Upper lobe of right lung (tissue), 1 donor: Measurements from ENCODE around the gene DGKK. TPM values are rescaled to one million over a fixed set of nuclear protein-coding genes. Genes with fewer than 3 reads are reported as not detected.
A peak's percentile ranks its signal among the peaks of the same experiment; 100 is the strongest.

ENCODE experiments used
- ATAC-seq: fragments of 200-7000 bp; cut with Tn5 transposase; one replicate; pipeline ENCODE4 v1.9.1; 2020; ENCODE audit warnings: mild to moderate bottlenecking, moderate library complexity
- DNase-seq: peaks from one replicate; pipeline ENCODE4 v3.0.0-alpha.2; 2020
- H3K27ac ChIP-seq: fragments of 200-600 bp; one replicate; pipeline ENCODE4 v1.8.0; 2022
- H3K27me3 ChIP-seq: fragments of 200-600 bp; one replicate; pipeline ENCODE4 v1.8.0; 2022; ENCODE audit warnings: mild to moderate bottlenecking
- H3K36me3 ChIP-seq: fragments of 200-600 bp; one replicate; pipeline ENCODE4 v1.8.0; 2022
- H3K4me1 ChIP-seq: fragments of 200-600 bp; one replicate; pipeline ENCODE4 v1.8.0; 2022
- H3K4me3 ChIP-seq: fragments of 200-600 bp; one replicate; pipeline ENCODE4 v1.8.0; 2022; ENCODE audit warnings: mild to moderate bottlenecking
- H3K9me3 ChIP-seq: fragments of 200-600 bp; one replicate; pipeline ENCODE4 v1.8.0; 2022
- intact Hi-C: fragments of 100-400 bp; cut with DNase I; formaldehyde crosslinking; loops from one replicate; pipeline ENCODE4 v1.11.0; 2022
- long read RNA-seq: library from polyadenylated mRNA; unstranded; transcript quantifications from one replicate; pipeline ENCODE4 v2.0.0, GENCODE V29; 2021
- total RNA-seq: library from RNA; stranded (reverse); fragmentation: NEBNext Ultra II Directional; extraction: Animal tissue kit (Norgen Biotek cat#: 25700); gene quantifications from one replicate; pipeline ENCODE4 v1.2.1, GENCODE V29; 2021
- TF ChIP-seq, protein P1 (sequence below): fragments of 200-600 bp; IDR thresholded peaks from one replicate; pipeline ENCODE4 v1.8.0; 2022; ENCODE audit warnings: antibody characterized with exemption
- donor health status: DM: no; HTN: yes; CAD: no; lungs with severe emphysema.

DGKK gene, protein sequence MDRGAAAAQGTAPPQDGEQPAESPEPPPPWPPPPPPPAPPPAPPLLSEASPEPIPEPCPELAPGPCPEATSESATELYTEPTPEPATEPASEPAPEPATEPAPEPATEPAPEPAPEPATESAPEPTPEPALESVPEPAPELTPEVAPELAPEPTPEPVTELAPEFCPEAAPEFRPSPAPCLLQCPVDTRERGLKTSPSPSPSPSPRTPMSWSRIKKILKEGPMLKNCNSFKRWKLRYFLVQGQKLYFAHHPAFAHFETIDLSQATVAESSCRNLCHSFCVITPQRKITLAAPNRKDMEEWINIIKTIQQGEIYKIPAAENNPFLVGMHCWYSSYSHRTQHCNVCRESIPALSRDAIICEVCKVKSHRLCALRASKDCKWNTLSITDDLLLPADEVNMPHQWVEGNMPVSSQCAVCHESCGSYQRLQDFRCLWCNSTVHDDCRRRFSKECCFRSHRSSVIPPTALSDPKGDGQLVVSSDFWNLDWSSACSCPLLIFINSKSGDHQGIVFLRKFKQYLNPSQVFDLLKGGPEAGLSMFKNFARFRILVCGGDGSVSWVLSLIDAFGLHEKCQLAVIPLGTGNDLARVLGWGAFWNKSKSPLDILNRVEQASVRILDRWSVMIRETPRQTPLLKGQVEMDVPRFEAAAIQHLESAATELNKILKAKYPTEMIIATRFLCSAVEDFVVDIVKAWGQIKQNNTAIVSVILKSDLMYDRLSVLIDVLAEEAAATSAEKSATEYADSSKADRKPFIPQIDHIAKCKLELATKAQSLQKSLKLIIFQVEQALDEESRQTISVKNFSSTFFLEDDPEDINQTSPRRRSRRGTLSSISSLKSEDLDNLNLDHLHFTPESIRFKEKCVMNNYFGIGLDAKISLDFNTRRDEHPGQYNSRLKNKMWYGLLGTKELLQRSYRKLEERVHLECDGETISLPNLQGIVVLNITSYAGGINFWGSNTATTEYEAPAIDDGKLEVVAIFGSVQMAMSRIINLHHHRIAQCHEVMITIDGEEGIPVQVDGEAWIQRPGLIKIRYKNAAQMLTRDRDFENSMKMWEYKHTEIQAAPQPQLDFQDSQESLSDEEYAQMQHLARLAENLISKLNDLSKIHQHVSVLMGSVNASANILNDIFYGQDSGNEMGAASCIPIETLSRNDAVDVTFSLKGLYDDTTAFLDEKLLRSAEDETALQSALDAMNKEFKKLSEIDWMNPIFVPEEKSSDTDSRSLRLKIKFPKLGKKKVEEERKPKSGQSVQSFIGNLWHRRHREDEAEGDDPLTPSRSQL
- 0.09 TPM for total RNA-seq
- long read RNA-seq = 0 reads

DNA sequence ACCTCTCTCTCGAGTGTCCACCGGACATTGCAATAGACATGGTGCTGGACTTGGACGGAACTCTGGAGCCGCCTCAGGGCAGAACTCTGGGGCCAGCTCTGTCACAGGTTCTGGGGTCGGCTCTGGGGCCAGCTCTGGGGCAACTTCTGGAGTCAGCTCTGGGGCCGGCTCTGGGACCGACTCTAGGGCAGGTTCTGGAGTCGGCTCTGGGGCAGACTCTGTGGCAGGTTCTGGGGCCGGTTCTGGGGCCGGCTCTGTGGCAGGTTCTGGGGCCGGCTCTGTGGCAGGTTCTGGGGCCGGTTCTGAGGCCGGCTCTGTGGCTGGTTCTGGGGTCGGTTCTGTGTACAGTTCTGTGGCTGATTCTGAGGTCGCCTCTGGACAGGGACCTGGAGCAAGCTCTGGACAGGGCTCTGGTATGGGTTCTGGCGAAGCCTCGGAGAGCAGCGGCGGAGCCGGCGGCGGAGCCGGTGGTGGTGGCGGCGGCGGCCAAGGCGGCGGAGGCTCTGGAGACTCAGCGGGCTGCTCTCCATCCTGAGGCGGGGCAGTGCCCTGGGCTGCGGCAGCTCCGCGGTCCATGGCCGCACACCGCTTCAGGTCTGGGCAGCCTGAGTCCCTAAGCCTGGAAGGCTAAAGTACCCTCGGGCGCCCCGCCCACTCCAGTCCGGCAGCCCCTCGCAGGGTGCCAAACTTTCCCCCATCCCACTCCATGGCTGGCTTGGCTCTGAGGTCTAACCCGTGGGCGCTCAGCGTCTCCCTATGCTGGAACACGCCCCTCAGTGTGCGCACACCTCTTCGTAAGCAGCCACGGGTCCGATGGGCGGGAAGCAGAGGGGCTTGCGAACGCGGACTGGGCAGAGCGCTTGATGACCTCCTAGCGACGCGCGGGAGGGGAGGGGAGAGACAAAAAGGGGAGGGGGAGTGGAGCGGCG, at the start of gene DGKK:
TSS of gene DGKK (minus strand) at position 723 of the 929 bp plus-strand sequence. CDS start at position 576, 147 bp downstream.
- peaks cover 28% of the 10 kb centered on the region for H3K27me3 ChIP-seq
- no peaks in the 10 kb centered on the region for H3K9me3 ChIP-seq
- ATAC-seq (no peak), DNase-seq (peak; percentile 35)
- no peak within 1 kb of the TSS for H3K4me3 ChIP-seq
- TF ChIP-seq, protein P1, sequence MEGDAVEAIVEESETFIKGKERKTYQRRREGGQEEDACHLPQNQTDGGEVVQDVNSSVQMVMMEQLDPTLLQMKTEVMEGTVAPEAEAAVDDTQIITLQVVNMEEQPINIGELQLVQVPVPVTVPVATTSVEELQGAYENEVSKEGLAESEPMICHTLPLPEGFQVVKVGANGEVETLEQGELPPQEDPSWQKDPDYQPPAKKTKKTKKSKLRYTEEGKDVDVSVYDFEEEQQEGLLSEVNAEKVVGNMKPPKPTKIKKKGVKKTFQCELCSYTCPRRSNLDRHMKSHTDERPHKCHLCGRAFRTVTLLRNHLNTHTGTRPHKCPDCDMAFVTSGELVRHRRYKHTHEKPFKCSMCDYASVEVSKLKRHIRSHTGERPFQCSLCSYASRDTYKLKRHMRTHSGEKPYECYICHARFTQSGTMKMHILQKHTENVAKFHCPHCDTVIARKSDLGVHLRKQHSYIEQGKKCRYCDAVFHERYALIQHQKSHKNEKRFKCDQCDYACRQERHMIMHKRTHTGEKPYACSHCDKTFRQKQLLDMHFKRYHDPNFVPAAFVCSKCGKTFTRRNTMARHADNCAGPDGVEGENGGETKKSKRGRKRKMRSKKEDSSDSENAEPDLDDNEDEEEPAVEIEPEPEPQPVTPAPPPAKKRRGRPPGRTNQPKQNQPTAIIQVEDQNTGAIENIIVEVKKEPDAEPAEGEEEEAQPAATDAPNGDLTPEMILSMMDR = no peak
- H3K36me3 ChIP-seq = no peaks in the 10 kb centered on the region
- H3K4me1 ChIP-seq = no peaks in the 10 kb centered on the region
- intact Hi-C loops = no loop called here
- no peak within 1 kb of the TSS for H3K27ac ChIP-seq

DNA sequence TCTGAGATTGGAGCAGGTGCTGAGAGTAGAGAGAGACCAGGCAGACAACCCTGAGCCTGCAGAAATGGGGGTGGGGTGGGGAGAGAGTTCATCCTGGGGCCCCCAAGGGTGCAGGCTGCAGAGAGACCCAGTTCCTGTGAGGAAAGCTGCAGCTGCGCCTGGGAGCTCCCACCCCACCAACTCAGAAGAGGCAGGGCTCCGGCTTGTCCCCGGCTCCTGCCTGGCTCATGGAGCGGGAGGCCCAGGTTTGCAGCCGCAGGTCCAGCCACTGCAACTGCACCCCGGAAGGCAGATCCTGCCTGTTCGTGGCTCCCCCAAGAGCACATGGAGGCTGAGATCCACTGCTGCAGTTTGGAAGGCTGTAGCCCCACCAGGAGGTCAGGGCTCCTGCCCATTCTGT, 44.2 kb upstream of the DGKK start:
- H3K9me3 ChIP-seq = no peaks in the 10 kb centered on the region
- no peaks in the 10 kb centered on the region for H3K27me3 ChIP-seq
- no peak for ATAC-seq
- H3K36me3 ChIP-seq = no peaks in the 10 kb centered on the region
- no peaks in the 10 kb centered on the region for H3K4me1 ChIP-seq
- no peak for DNase-seq
- H3K4me3 ChIP-seq = no peak overlapping the region
- intact Hi-C loops = no loop called here
- H3K27ac ChIP-seq = no peak overlapping the region
- TF ChIP-seq, protein P1 = no peak

DNA sequence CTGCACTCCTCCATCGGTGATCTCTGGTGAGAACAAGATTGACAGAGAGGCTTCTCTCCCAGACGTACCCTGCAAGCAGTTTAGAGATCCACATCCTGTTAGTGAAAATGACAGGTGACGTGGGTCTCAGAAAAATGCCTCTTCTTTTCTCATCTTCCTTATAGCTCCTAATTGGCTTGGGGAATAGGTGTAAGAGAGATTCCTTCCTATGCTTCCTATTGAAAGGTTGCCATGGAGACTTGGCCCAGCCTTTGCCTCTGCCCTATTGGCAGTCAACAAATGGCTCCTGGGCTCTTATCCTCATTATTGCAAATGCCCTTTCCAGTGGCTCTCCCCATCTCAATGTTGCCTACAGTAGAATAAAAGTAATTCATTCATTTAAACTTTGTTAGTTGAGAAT, 26.5 kb upstream of the DGKK start:
- Histone ChIP-seq H3K4me3 (no peak overlapping the region), H3K9me3 (no peaks in the 10 kb centered on the region), H3K27me3 (no peaks in the 10 kb centered on the region), H3K4me1 (no peaks in the 10 kb centered on the region), H3K36me3 (no peaks in the 10 kb centered on the region), H3K27ac (no peak overlapping the region)
- no peak for DNase-seq
- intact Hi-C loops = no loop called here
- no peak for ATAC-seq
- TF ChIP-seq, protein P1 = no peak

DNA sequence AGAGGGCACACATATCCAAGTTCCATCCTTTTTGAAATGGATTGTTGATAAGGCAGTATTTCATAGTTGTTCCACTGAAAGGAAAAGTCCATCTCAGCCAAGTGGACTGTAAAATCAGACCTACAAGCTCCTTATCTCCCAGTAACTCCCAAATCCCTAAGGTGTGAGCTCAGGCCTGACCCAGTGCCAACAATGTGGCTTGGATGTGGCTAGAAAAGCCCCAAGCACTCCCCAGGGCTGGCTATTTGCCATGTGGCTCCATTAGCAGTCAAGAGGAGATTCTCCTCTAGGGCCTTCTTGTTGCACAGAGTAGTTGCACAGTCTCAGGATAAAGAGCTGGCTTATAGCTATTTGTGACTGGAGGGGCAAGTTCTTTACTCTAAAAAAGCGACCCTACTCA, 25.0 kb upstream of the DGKK start:
- DNase-seq (peak; percentile 57), ATAC-seq (no peak)
- H3K36me3 ChIP-seq = no peaks in the 10 kb centered on the region
- no peaks in the 10 kb centered on the region for H3K9me3 ChIP-seq
- TF ChIP-seq, protein P1 = no peak
- H3K27ac ChIP-seq = no peak overlapping the region
- intact Hi-C loops = no loop called here
- no peak overlapping the region for H3K4me3 ChIP-seq
- H3K27me3 ChIP-seq = no peaks in the 10 kb centered on the region
- no peaks in the 10 kb centered on the region for H3K4me1 ChIP-seq
